HepG2 (cell line): Measurements from ENCODE around the gene ERH. TPM values are rescaled to one million over a fixed set of nuclear protein-coding genes. Genes with fewer than 3 reads are reported as not detected.

Experiments used
- ATAC-seq: fragments of 200-7000 bp; cut with Tn5 transposase; 3 replicates; pipeline ENCODE4 v1.9.1; 2020; ENCODE audit warnings: mild to moderate bottlenecking, moderate library complexity
- BruUV-seq: library from RNA; stranded (reverse); fragments of 400-500 nt; replicated peaks from 2 replicates; lab custom pipeline; 2021; lab: Mats Ljungman, UMichigan
- CTCF ChIA-PET: fragments of 300-600 bp; formaldehyde crosslinking; extraction: SDS; loops from one replicate; lab custom pipeline; 2021; ENCODE audit warnings: low total read pairs, inconsistent platforms, low intra/inter-chr PET ratio; lab: Yijun Ruan, JAX
- POLR2A ChIA-PET: fragments of 350-600 bp; sonication (Branson Sonifier 250); formaldehyde crosslinking; loops from one replicate; lab custom pipeline; 2020; ENCODE audit warnings: antibody characterized with exemption, inconsistent platforms; lab: Yijun Ruan, JAX
- DNase-seq: peaks from one replicate; pipeline ENCODE4 v3.0.0-alpha.2; 2015; ENCODE audit warnings: low spot score
- FAIRE-seq: peaks from 3 replicates; lab custom pipeline; 2011; peaks lifted over from hg19 to GRCh38; lab: Jason Lieb, UNC
- H2AFZ ChIP-seq: one replicate; pipeline ENCODE4 v1.6.1; 2011; ENCODE audit warnings: low read length, inconsistent platforms
- H3K27ac ChIP-seq: fragments of 300-600 bp; 3 replicates; pipeline ENCODE4 v1.8.0; 2011; ENCODE audit warnings: mixed run types, mild to moderate bottlenecking, mixed read lengths, low read length, inconsistent platforms; ENCODE audit not compliant: insufficient read depth; ENCODE audit errors: extremely low read length
- H3K27me3 ChIP-seq, 2 experiments: fragments of 200-600 bp in 1 of 2; 2 replicates in 1 of 2; 3 replicates in 1 of 2; pipeline versions ENCODE4 v1.6.0 to v1.8.0; 2011; ENCODE audit warnings: low read length in 2 of 2, mild to moderate bottlenecking in 2 of 2, moderate library complexity in 2 of 2, inconsistent platforms in 1 of 2; ENCODE audit not compliant: insufficient read depth in 2 of 2, control insufficient read depth in 1 of 2
- H3K36me3 ChIP-seq, 2 experiments: fragments of 200-600 bp in 1 of 2; replicated peaks in 1 of 2; 2 replicates in 1 of 2; 3 replicates in 1 of 2; pipeline versions ENCODE4 v1.5.1 to v1.8.0; 2011; ENCODE audit warnings: low read length in 2 of 2, inconsistent platforms in 1 of 2; ENCODE audit not compliant: insufficient read depth in 2 of 2, control insufficient read depth in 1 of 2
- H3K4me1 ChIP-seq: 2 replicates; pipeline ENCODE4 v1.5.1; 2012; ENCODE audit warnings: low read length, inconsistent platforms; ENCODE audit not compliant: insufficient read depth
- H3K4me2 ChIP-seq: 2 replicates; pipeline ENCODE4 v1.6.0; 2011; ENCODE audit warnings: low read depth, low read length, inconsistent platforms
- H3K4me3 ChIP-seq, 3 experiments: fragments of 200-600 bp in 1 of 3; sonication (generic), shearing (Covaris generic) in 1 of 3; replicated peaks in 1 of 3; 2 replicates each; pipeline ENCODE4 v1.5.1; 2011 to 2016; ENCODE audit warnings: low read length in 3 of 3, inconsistent platforms in 2 of 3, low read depth in 2 of 3, mild to moderate bottlenecking in 2 of 3, control low read depth in 1 of 3, mixed read lengths in 1 of 3; ENCODE audit not compliant: insufficient read depth in 1 of 3
- H3K79me2 ChIP-seq: one replicate; pipeline ENCODE4 v1.6.1; 2011; ENCODE audit warnings: low read length, inconsistent platforms; ENCODE audit not compliant: insufficient read depth
- H3K9ac ChIP-seq: 2 replicates; pipeline ENCODE4 v1.6.0; 2011; ENCODE audit warnings: mild to moderate bottlenecking, low read depth, low read length, inconsistent platforms; ENCODE audit not compliant: insufficient read depth
- H3K9me3 ChIP-seq: 2 replicates; pipeline ENCODE4 v1.5.1; 2012; ENCODE audit warnings: mild to moderate bottlenecking, low read length
- H4K20me1 ChIP-seq: 2 replicates; pipeline ENCODE4 v1.6.0; 2011; ENCODE audit warnings: inconsistent platforms, mild to moderate bottlenecking, low read length, moderate library complexity; ENCODE audit not compliant: insufficient read depth
- ESRRA ChIP-seq: sonication (generic); formaldehyde crosslinking; IDR thresholded peaks from 2 replicates; pipeline ENCODE4 v1.5.1; 2020; ENCODE audit warnings: mild to moderate bottlenecking, low read depth, missing genetic modification reagents
- HBP1 ChIP-seq: IDR thresholded peaks from 2 replicates; pipeline ENCODE4 v1.6.1; 2016; ENCODE audit warnings: low read depth, control low read depth
- KAT2B ChIP-seq: fragments of 150-350 bp; IDR thresholded peaks from 2 replicates; pipeline ENCODE4 v1.6.1; 2014; ENCODE audit warnings: low read depth, low read length, borderline replicate concordance
- KDM2A ChIP-seq: sonication (generic); formaldehyde crosslinking; IDR thresholded peaks from 2 replicates; pipeline ENCODE4 v1.4.0; 2020; ENCODE audit warnings: low read depth, missing genetic modification reagents, borderline replicate concordance
- KMT2A ChIP-seq: sonication (generic); formaldehyde crosslinking; IDR thresholded peaks from 2 replicates; pipeline ENCODE4 v1.4.0; 2020; ENCODE audit warnings: missing genetic modification reagents
- MAFG ChIP-seq: sonication (generic); formaldehyde crosslinking; IDR thresholded peaks from 2 replicates; pipeline ENCODE4 v1.5.1; 2020; ENCODE audit warnings: mild to moderate bottlenecking, missing genetic modification reagents
- MYNN ChIP-seq: sonication (generic); formaldehyde crosslinking; IDR thresholded peaks from 2 replicates; pipeline ENCODE4 v1.4.0; 2020; ENCODE audit warnings: mild to moderate bottlenecking, low read depth, missing genetic modification reagents
- NFRKB ChIP-seq: fragments of 450-650 bp; IDR thresholded peaks from 2 replicates; pipeline ENCODE4 v1.6.1; 2017
- SMC3 ChIP-seq: IDR thresholded peaks from 2 replicates; pipeline ENCODE4 v1.6.1; 2011; ENCODE audit warnings: low read length, improper control_type of control experiment
- ZNF101 ChIP-seq: sonication (generic); formaldehyde crosslinking; IDR thresholded peaks from 2 replicates; pipeline ENCODE4 v1.4.0; 2020; ENCODE audit warnings: mild to moderate bottlenecking, low read depth, missing genetic modification reagents, borderline replicate concordance
- ZNF430 ChIP-seq: sonication (generic); formaldehyde crosslinking; IDR thresholded peaks from 2 replicates; pipeline ENCODE4 v1.9.0; 2021; ENCODE audit warnings: mild to moderate bottlenecking, missing genetic modification reagents
- ZNF577 ChIP-seq: sonication (generic); formaldehyde crosslinking; IDR thresholded peaks from 2 replicates; pipeline ENCODE4 v1.4.0; 2020; ENCODE audit warnings: mild to moderate bottlenecking, low read depth, missing genetic modification reagents, borderline replicate concordance
- WGBS: methylation state at CpG from one replicate; pipeline ENCODE4 v1.1.6; 2017; ENCODE audit warnings: low lambda C conversion rate; 5-methylcytosine and 5-hydroxymethylcytosine counted together
- in situ Hi-C: cut with HindIII; loops from 2 replicates; pipeline ENCODE4 v1.10.0; 2017; ENCODE audit warnings: low pct_unique_long_range_greater_than_20kb; ENCODE audit not compliant: extremely low pct_ligation_motif_present
- intact Hi-C: fragments of 100-400 bp; cut with micrococcal nuclease; formaldehyde crosslinking; loops from one replicate; pipeline ENCODE4 v1.10.0; 2022; ENCODE audit not compliant: unreplicated experiment
- polyA plus RNA-seq, 8 experiments: library from polyadenylated mRNA; depleted of rRNA in 3 of 8; stranded (reverse) in 7 of 8; unstranded in 1 of 8; fragments of >200 nt; fragmentation: Illumina TruSeq in 4 of 8; extraction: Trizol in 4 of 8; gene quantifications; 2 replicates each; pipeline versions ENCODE4 v1.2.1 to v1.2.3, GENCODE V29; 2011 to 2016; ENCODE audit warnings: low read depth in 4 of 8, missing spikeins in 1 of 8, mixed read lengths in 1 of 8; ENCODE audit not compliant: insufficient read depth in 1 of 8
- total RNA-seq, 5 experiments: library from RNA; depleted of rRNA; stranded (reverse); fragments of >200 nt; fragmentation: Illumina TruSeq; extraction: Trizol; gene quantifications; 2 replicates each; pipeline ENCODE4 v1.2.3, GENCODE V29; 2016; ENCODE audit warnings: low read depth in 1 of 5
- TF ChIP-seq, protein P1 (sequence below): sonication (generic); formaldehyde crosslinking; IDR thresholded peaks from 2 replicates; pipeline ENCODE4 v1.9.0; 2021; ENCODE audit warnings: missing genetic modification reagents, borderline replicate concordance
- TF ChIP-seq, protein P2 (sequence below): sonication (generic); formaldehyde crosslinking; IDR thresholded peaks from 2 replicates; pipeline ENCODE4 v1.4.0; 2020; ENCODE audit warnings: missing genetic modification reagents
- TF ChIP-seq, protein P3 (sequence below): sonication (generic); formaldehyde crosslinking; IDR thresholded peaks from 2 replicates; pipeline ENCODE4 v1.4.0; 2020; ENCODE audit warnings: mild to moderate bottlenecking, missing genetic modification reagents

The ERH gene
- total and polyA plus RNA-seq, 2 of the 13 experiments (the other 11 are each of a cell fraction or from before 2014, with no cell fraction given): 105 to 341 TPM

GRCh38 chr14:69398053-69398817, at the start of gene ERH, which contains the start of gene SLC39A9 (continued):
- TF ChIP-seq, protein P1, sequence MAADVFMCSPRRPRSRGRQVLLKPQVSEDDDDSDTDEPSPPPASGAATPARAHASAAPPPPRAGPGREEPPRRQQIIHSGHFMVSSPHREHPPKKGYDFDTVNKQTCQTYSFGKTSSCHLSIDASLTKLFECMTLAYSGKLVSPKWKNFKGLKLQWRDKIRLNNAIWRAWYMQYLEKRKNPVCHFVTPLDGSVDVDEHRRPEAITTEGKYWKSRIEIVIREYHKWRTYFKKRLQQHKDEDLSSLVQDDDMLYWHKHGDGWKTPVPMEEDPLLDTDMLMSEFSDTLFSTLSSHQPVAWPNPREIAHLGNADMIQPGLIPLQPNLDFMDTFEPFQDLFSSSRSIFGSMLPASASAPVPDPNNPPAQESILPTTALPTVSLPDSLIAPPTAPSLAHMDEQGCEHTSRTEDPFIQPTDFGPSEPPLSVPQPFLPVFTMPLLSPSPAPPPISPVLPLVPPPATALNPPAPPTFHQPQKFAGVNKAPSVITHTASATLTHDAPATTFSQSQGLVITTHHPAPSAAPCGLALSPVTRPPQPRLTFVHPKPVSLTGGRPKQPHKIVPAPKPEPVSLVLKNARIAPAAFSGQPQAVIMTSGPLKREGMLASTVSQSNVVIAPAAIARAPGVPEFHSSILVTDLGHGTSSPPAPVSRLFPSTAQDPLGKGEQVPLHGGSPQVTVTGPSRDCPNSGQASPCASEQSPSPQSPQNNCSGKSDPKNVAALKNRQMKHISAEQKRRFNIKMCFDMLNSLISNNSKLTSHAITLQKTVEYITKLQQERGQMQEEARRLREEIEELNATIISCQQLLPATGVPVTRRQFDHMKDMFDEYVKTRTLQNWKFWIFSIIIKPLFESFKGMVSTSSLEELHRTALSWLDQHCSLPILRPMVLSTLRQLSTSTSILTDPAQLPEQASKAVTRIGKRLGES (CRISPR knock-in tag): no peak
- peak; percentile 95 for TF ChIP-seq KMT2A (CRISPR knock-in tag)
- no peak for TF ChIP-seq MAFG

- Histone ChIP-seq H3K9ac (no peak overlapping the region), H3K36me3 (peaks cover 5 to 22% of the 10 kb centered on the region in 2 experiments), H3K27me3 (no peaks in the 10 kb centered on the region), H3K79me2 (peaks cover 4% of the 10 kb centered on the region), H2AFZ (no peak overlapping the region), H4K20me1 (no peaks in the 10 kb centered on the region), H3K4me1 (no peaks in the 10 kb centered on the region), H3K4me3 (no peak overlapping the region), H3K4me2 (no peak overlapping the region), H3K27ac (no peak overlapping the region), H3K9me3 (no peaks in the 10 kb centered on the region)
- CTCF ChIA-PET: no interaction called here
- BruUV-seq: no TSS peak
- POLR2A ChIA-PET: no interaction called here
- FAIRE-seq: no peak
- 96% methylated on average over 5 of the region's 5 CpGs for WGBS
- no peak for DNase-seq
- intact Hi-C loops (no loop called here), in situ Hi-C loops (no loop called here)
- no peak for ATAC-seq
- TF ChIP-seq KAT2B (no peak), HBP1 (no peak), SMC3 (no peak), KDM2A (no peak), ESRRA (CRISPR knock-in tag) (no peak), NFRKB (no peak), MYNN (no peak), ZNF577 (no peak), ZNF430 (CRISPR knock-in tag) (no peak), ZNF101 (CRISPR knock-in tag) (no peak)
- TF ChIP-seq, protein P2, sequence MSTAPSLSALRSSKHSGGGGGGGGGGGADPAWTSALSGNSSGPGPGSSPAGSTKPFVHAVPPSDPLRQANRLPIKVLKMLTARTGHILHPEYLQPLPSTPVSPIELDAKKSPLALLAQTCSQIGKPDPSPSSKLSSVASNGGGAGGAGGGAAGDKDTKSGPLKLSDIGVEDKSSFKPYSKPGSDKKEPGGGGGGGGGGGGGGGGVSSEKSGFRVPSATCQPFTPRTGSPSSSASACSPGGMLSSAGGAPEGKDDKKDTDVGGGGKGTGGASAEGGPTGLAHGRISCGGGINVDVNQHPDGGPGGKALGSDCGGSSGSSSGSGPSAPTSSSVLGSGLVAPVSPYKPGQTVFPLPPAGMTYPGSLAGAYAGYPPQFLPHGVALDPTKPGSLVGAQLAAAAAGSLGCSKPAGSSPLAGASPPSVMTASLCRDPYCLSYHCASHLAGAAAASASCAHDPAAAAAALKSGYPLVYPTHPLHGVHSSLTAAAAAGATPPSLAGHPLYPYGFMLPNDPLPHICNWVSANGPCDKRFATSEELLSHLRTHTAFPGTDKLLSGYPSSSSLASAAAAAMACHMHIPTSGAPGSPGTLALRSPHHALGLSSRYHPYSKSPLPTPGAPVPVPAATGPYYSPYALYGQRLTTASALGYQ (CRISPR knock-in tag): no peak
- TF ChIP-seq, protein P3, sequence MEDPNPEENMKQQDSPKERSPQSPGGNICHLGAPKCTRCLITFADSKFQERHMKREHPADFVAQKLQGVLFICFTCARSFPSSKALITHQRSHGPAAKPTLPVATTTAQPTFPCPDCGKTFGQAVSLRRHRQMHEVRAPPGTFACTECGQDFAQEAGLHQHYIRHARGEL: no peak
Observed at GRCh38 chr14:69443296-69443805, 45.3 kb upstream of the ERH start.
